Esophagus squamous epithelium (tissue), 5 donors: ENCODE results near the gene TMEM132D. TPM values are rescaled to one million over a fixed set of nuclear protein-coding genes. Genes with fewer than 3 reads are reported as not detected.

ENCODE experiments used
- DNase-seq: peaks from one replicate; lab custom pipeline; 2025; lab: John Stamatoyannopoulos, UW
- H3K27ac ChIP-seq, 4 donors: fragments of 200-600 bp; sonication (generic); one replicate each; pipeline ENCODE4 v1.5.1; 2016 to 2019; ENCODE audit warnings: mild to moderate bottlenecking in 1 of 4
- H3K27me3 ChIP-seq, 4 donors: fragments of 200-600 bp; sonication (generic); 1 replicate in 3 of 4; 2 replicates in 1 of 4; pipeline versions ENCODE4 v1.5.1 to v1.6.0; 2017 to 2021; ENCODE audit warnings: antibody characterized with exemption in 1 of 4
- H3K36me3 ChIP-seq, 3 donors: fragments of 200-600 bp; sonication (generic); one replicate each; pipeline ENCODE4 v1.5.1; 2016 to 2019
- H3K4me1 ChIP-seq, 3 donors: fragments of 200-600 bp; sonication (generic); one replicate each; pipeline ENCODE4 v1.5.1; 2017 to 2019
- H3K4me3 ChIP-seq, 4 donors: fragments of 200-600 bp; sonication (generic); 1 replicate in 3 of 4; 2 replicates in 1 of 4; pipeline ENCODE4 v1.5.1; 2016 to 2019; ENCODE audit warnings: mild to moderate bottlenecking in 2 of 4, moderate library complexity in 1 of 4
- H3K9me3 ChIP-seq, 3 donors: fragments of 200-600 bp; sonication (generic); one replicate each; pipeline ENCODE4 v1.5.1; 2016 to 2019
- CTCF ChIP-seq, 6 experiments: fragments of 450-650 bp in 4 of 6; fragments of 200-600 bp in 2 of 6; sonication (generic) in 2 of 6; IDR thresholded peaks; one replicate each; pipeline ENCODE4 v1.5.1; 2016 to 2019; ENCODE audit warnings: antibody characterized with exemption in 6 of 6, mild to moderate bottlenecking in 4 of 6, moderate library complexity in 4 of 6
- POLR2A ChIP-seq, 4 donors: fragments of 450-650 bp; IDR thresholded peaks; one replicate each; pipeline ENCODE4 v1.6.1; 2017; ENCODE audit warnings: antibody characterized with exemption in 4 of 4, mild to moderate bottlenecking in 4 of 4, moderate library complexity in 3 of 4
- WGBS, 2 donors: methylation state at CpG; one replicate each; pipeline ENCODE4 v1.1.5; 2018; 5-methylcytosine and 5-hydroxymethylcytosine counted together
- intact Hi-C: fragments of 100-400 bp; cut with DNase I; formaldehyde crosslinking; loops from one replicate; pipeline ENCODE4 v1.15.0; 2022
- total RNA-seq, 4 donors: library from RNA; depleted of rRNA; stranded (reverse); fragments of >200 nt; gene quantifications; one replicate each; pipeline ENCODE4 v1.1.0, GENCODE V29; 2016
- donor health status: DM: yes; HTN: yes; CAD: no.

Gene TMEM132D
- total RNA-seq, 4 donors from 2014 or later: not detected

GRCh38 chr12:129851296-129851695 is 52.5 kb downstream of the TMEM132D start:
- H3K9me3 ChIP-seq: no peaks in the 10 kb centered on the region
- no peak for TF ChIP-seq POLR2A (IDR thresholded peaks at IDR 0.05)
- no peak for TF ChIP-seq CTCF (IDR thresholded peaks at IDR 0.05)
- H3K4me3 ChIP-seq: no peak overlapping the region
- intact Hi-C loops: no loop called here
- DNase-seq: no peak
- no peaks in the 10 kb centered on the region for H3K4me1 ChIP-seq
- no peak overlapping the region for H3K27ac ChIP-seq
- no peaks in the 10 kb centered on the region for H3K27me3 ChIP-seq
- H3K36me3 ChIP-seq: no peaks in the 10 kb centered on the region
- 80 to 88% methylated on average over 3 of the region's 3 CpGs for WGBS, 2 donors

- Histone ChIP-seq H3K4me1 (no peaks in the 10 kb centered on the region), H3K4me3 (no peak overlapping the region), H3K36me3 (no peaks in the 10 kb centered on the region), H3K27me3 (no peaks in the 10 kb centered on the region), H3K9me3 (no peaks in the 10 kb centered on the region), H3K27ac (no peak overlapping the region)
- WGBS, 2 donors: 54 to 83% methylated on average over 4 of the region's 4 CpGs
- intact Hi-C loops: no loop called here
- DNase-seq: no peak
- TF ChIP-seq CTCF (IDR thresholded peaks at IDR 0.05) (no peak), POLR2A (IDR thresholded peaks at IDR 0.05) (no peak)
Observed at GRCh38 chr12:129848876-129849275, 54.9 kb downstream of the TMEM132D start.

- no peak for DNase-seq
- Histone ChIP-seq H3K36me3 (no peaks in the 10 kb centered on the region), H3K4me3 (no peak overlapping the region), H3K27ac (no peak overlapping the region), H3K27me3 (peaks cover 0 to 5% (median 0%) of the 10 kb centered on the region in 4 donors), H3K9me3 (no peaks in the 10 kb centered on the region), H3K4me1 (no peaks in the 10 kb centered on the region)
- TF ChIP-seq POLR2A (IDR thresholded peaks at IDR 0.05) (no peak), CTCF (IDR thresholded peaks at IDR 0.05) (no peak)
- intact Hi-C loops: no loop called here
- WGBS, 2 donors: 10 to 22% methylated on average over 1 of the region's 1 CpG
Observed at GRCh38 chr12:129847063-129847462, 56.8 kb downstream of the TMEM132D start.

- TF ChIP-seq POLR2A (IDR thresholded peaks at IDR 0.05): no peak
- no peak for TF ChIP-seq CTCF (IDR thresholded peaks at IDR 0.05)
- H3K4me1 ChIP-seq: no peaks in the 10 kb centered on the region
- H3K27me3 ChIP-seq: peaks cover 0 to 5% (median 0%) of the 10 kb centered on the region in 4 donors
- intact Hi-C loops: no loop called here
- no peak for DNase-seq
- no peak overlapping the region for H3K27ac ChIP-seq
- no peak overlapping the region for H3K4me3 ChIP-seq
- no peaks in the 10 kb centered on the region for H3K36me3 ChIP-seq
- H3K9me3 ChIP-seq: no peaks in the 10 kb centered on the region
- 65 to 72% methylated on average over 5 of the region's 5 CpGs for WGBS, 2 donors
Observed at GRCh38 chr12:129844662-129845220, 59.1 kb downstream of the TMEM132D start.

- Histone ChIP-seq H3K27me3 (peaks cover 0 to 5% (median 0%) of the 10 kb centered on the region in 4 donors), H3K36me3 (no peaks in the 10 kb centered on the region), H3K9me3 (no peaks in the 10 kb centered on the region), H3K27ac (no peak overlapping the region), H3K4me3 (no peak overlapping the region), H3K4me1 (no peaks in the 10 kb centered on the region)
- WGBS, 2 donors: 48 to 51% methylated on average over 3 of the region's 3 CpGs
- no peak for DNase-seq
- intact Hi-C loops: no loop called here
- no peak for TF ChIP-seq CTCF (IDR thresholded peaks at IDR 0.05)
Observed at GRCh38 chr12:129841251-129841650, 62.6 kb downstream of the TMEM132D start.
